Measurements from ENCODE around the gene STRADB. TPM values are rescaled to one million over a fixed set of nuclear protein-coding genes. Genes with fewer than 3 reads are reported as not detected.

Gene STRADB
- total RNA-seq: 109 TPM

- peak within 1 kb of the TSS; percentile 83 to 94 (median 92) for H3K4me3 ChIP-seq (ENCODE audit: low read length in 3 of 3)
- peak within 1 kb of the TSS; percentile 78 to 96 (median 93) for H3K9ac ChIP-seq (ENCODE audit: low read depth in 1 of 3, low read length in 3 of 3)
- H3K27ac ChIP-seq (ENCODE audit: low read depth, low read length): peak within 1 kb of the TSS; percentile 75
- H3K9me3 ChIP-seq (ENCODE audit: control insufficient read depth in 3 of 3, low read length in 3 of 3): no peaks in the 10 kb centered on the region
- peaks cover 0 to 6% (median 3%) of the 10 kb centered on the region in 3 donors for H3K36me3 ChIP-seq (ENCODE audit: control insufficient read depth in 3 of 3, insufficient read depth in 3 of 3, low read length in 3 of 3)
- no peaks in the 10 kb centered on the region for H3K27me3 ChIP-seq (ENCODE audit: control insufficient read depth in 3 of 3, insufficient read depth in 3 of 3, low read length in 3 of 3)
- H3K4me1 ChIP-seq (ENCODE audit: control insufficient read depth in 3 of 3, insufficient read depth in 3 of 3, low read length in 3 of 3): peaks cover 6 to 23% (median 16%) of the 10 kb centered on the region in 3 donors
Measured at GRCh38 chr2:201451292-201452057, at the start of gene STRADB, which contains the start of gene TRAK2. STRADB (plus strand) TSS chr2:201451740; CDS start chr2:201454841, 3,101 bp downstream. TRAK2 (minus strand) TSS chr2:201451458; CDS start chr2:201420507, 30,951 bp downstream.

GRCh38 chr2:201401815-201402214 lies 49.7 kb upstream of the STRADB start:
- Histone ChIP-seq H3K36me3 (ENCODE audit: control insufficient read depth in 3 of 3, insufficient read depth in 3 of 3, low read length in 3 of 3) (peaks cover 0 to 16% (median 13%) of the 10 kb centered on the region in 3 donors), H3K9ac (ENCODE audit: low read depth in 1 of 3, low read length in 3 of 3) (no peak overlapping the region), H3K4me3 (ENCODE audit: low read length in 3 of 3) (no peak overlapping the region), H3K4me1 (ENCODE audit: control insufficient read depth in 3 of 3, insufficient read depth in 3 of 3, low read length in 3 of 3) (peaks cover 4 to 19% (median 6%) of the 10 kb centered on the region in 3 donors), H3K9me3 (ENCODE audit: control insufficient read depth in 3 of 3, low read length in 3 of 3) (no peaks in the 10 kb centered on the region), H3K27me3 (ENCODE audit: control insufficient read depth in 3 of 3, insufficient read depth in 3 of 3, low read length in 3 of 3) (no peaks in the 10 kb centered on the region), H3K27ac (ENCODE audit: low read depth, low read length) (no peak overlapping the region)

GRCh38 chr2:201402651-201403562 lies 48.6 kb upstream of the STRADB start:
- no peak overlapping the region for H3K4me3 ChIP-seq (ENCODE audit: low read length in 3 of 3)
- H3K27me3 ChIP-seq (ENCODE audit: control insufficient read depth in 3 of 3, insufficient read depth in 3 of 3, low read length in 3 of 3): no peaks in the 10 kb centered on the region
- H3K36me3 ChIP-seq (ENCODE audit: control insufficient read depth in 3 of 3, insufficient read depth in 3 of 3, low read length in 3 of 3): peaks cover 0 to 5% (median 2%) of the 10 kb centered on the region in 3 donors
- H3K27ac ChIP-seq (ENCODE audit: low read depth, low read length): no peak overlapping the region
- H3K9ac ChIP-seq (ENCODE audit: low read depth in 1 of 3, low read length in 3 of 3): peak overlapping the region in 1 of 3 donors; percentile 37
- H3K4me1 ChIP-seq (ENCODE audit: control insufficient read depth in 3 of 3, insufficient read depth in 3 of 3, low read length in 3 of 3): peaks cover 6 to 21% (median 9%) of the 10 kb centered on the region in 3 donors
- no peaks in the 10 kb centered on the region for H3K9me3 ChIP-seq (ENCODE audit: control insufficient read depth in 3 of 3, low read length in 3 of 3)

- Histone ChIP-seq H3K4me1 (ENCODE audit: control insufficient read depth in 3 of 3, insufficient read depth in 3 of 3, low read length in 3 of 3) (peaks cover 6 to 21% (median 9%) of the 10 kb centered on the region in 3 donors), H3K9ac (ENCODE audit: low read depth in 1 of 3, low read length in 3 of 3) (no peak overlapping the region), H3K27ac (ENCODE audit: low read depth, low read length) (no peak overlapping the region)
Measured at GRCh38 chr2:201403880-201404279, 47.7 kb upstream of the STRADB start.

GRCh38 chr2:201404699-201405280 lies 46.8 kb upstream of the STRADB start:
- peaks cover 6 to 21% (median 9%) of the 10 kb centered on the region in 3 donors for H3K4me1 ChIP-seq (ENCODE audit: control insufficient read depth in 3 of 3, insufficient read depth in 3 of 3, low read length in 3 of 3)
- no peaks in the 10 kb centered on the region for H3K27me3 ChIP-seq (ENCODE audit: control insufficient read depth in 3 of 3, insufficient read depth in 3 of 3, low read length in 3 of 3)
- no peak overlapping the region for H3K4me3 ChIP-seq (ENCODE audit: low read length in 3 of 3)
- no peak overlapping the region for H3K27ac ChIP-seq (ENCODE audit: low read depth, low read length)
- H3K9ac ChIP-seq (ENCODE audit: low read depth in 1 of 3, low read length in 3 of 3): no peak overlapping the region
- no peaks in the 10 kb centered on the region for H3K9me3 ChIP-seq (ENCODE audit: control insufficient read depth in 3 of 3, low read length in 3 of 3)
- no peaks in the 10 kb centered on the region for H3K36me3 ChIP-seq (ENCODE audit: control insufficient read depth in 3 of 3, insufficient read depth in 3 of 3, low read length in 3 of 3)

More at GRCh38 chr2:201403880-201404279, 47.7 kb upstream of the STRADB start:
- H3K36me3 ChIP-seq (ENCODE audit: control insufficient read depth in 3 of 3, insufficient read depth in 3 of 3, low read length in 3 of 3): no peaks in the 10 kb centered on the region
- H3K9me3 ChIP-seq (ENCODE audit: control insufficient read depth in 3 of 3, low read length in 3 of 3): no peaks in the 10 kb centered on the region
- no peaks in the 10 kb centered on the region for H3K27me3 ChIP-seq (ENCODE audit: control insufficient read depth in 3 of 3, insufficient read depth in 3 of 3, low read length in 3 of 3)
- no peak overlapping the region for H3K4me3 ChIP-seq (ENCODE audit: low read length in 3 of 3)

- Histone ChIP-seq H3K4me3 (ENCODE audit: low read length in 3 of 3) (no peak overlapping the region), H3K27me3 (ENCODE audit: control insufficient read depth in 3 of 3, insufficient read depth in 3 of 3, low read length in 3 of 3) (no peaks in the 10 kb centered on the region), H3K9ac (ENCODE audit: low read depth in 1 of 3, low read length in 3 of 3) (peak overlapping the region in 2 of 3 donors; percentile 19 to 59), H3K9me3 (ENCODE audit: control insufficient read depth in 3 of 3, low read length in 3 of 3) (no peaks in the 10 kb centered on the region), H3K27ac (ENCODE audit: low read depth, low read length) (no peak overlapping the region), H3K36me3 (ENCODE audit: control insufficient read depth in 3 of 3, insufficient read depth in 3 of 3, low read length in 3 of 3) (no peaks in the 10 kb centered on the region), H3K4me1 (ENCODE audit: control insufficient read depth in 3 of 3, insufficient read depth in 3 of 3, low read length in 3 of 3) (peaks cover 6 to 21% (median 17%) of the 10 kb centered on the region in 3 donors)
Measured at GRCh38 chr2:201406077-201406662, 45.4 kb upstream of the STRADB start.

- Histone ChIP-seq H3K9ac (ENCODE audit: low read depth in 1 of 3, low read length in 3 of 3) (no peak overlapping the region), H3K4me1 (ENCODE audit: control insufficient read depth in 3 of 3, insufficient read depth in 3 of 3, low read length in 3 of 3) (peaks cover 6 to 17% (median 13%) of the 10 kb centered on the region in 3 donors), H3K4me3 (ENCODE audit: low read length in 3 of 3) (peak overlapping the region in 1 of 3 donors; percentile 11), H3K27me3 (ENCODE audit: control insufficient read depth in 3 of 3, insufficient read depth in 3 of 3, low read length in 3 of 3) (no peaks in the 10 kb centered on the region), H3K36me3 (ENCODE audit: control insufficient read depth in 3 of 3, insufficient read depth in 3 of 3, low read length in 3 of 3) (no peaks in the 10 kb centered on the region), H3K27ac (ENCODE audit: low read depth, low read length) (no peak overlapping the region), H3K9me3 (ENCODE audit: control insufficient read depth in 3 of 3, low read length in 3 of 3) (no peaks in the 10 kb centered on the region)
Measured at GRCh38 chr2:201407265-201407664, 44.3 kb upstream of the STRADB start.

GRCh38 chr2:201408931-201409330 lies 42.6 kb upstream of the STRADB start:
- peaks cover 14 to 26% (median 14%) of the 10 kb centered on the region in 3 donors for H3K4me1 ChIP-seq (ENCODE audit: control insufficient read depth in 3 of 3, insufficient read depth in 3 of 3, low read length in 3 of 3)
- no peak overlapping the region for H3K9ac ChIP-seq (ENCODE audit: low read depth in 1 of 3, low read length in 3 of 3)
- no peak overlapping the region for H3K4me3 ChIP-seq (ENCODE audit: low read length in 3 of 3)
- H3K27ac ChIP-seq (ENCODE audit: low read depth, low read length): no peak overlapping the region
- H3K9me3 ChIP-seq (ENCODE audit: control insufficient read depth in 3 of 3, low read length in 3 of 3): no peaks in the 10 kb centered on the region
- H3K36me3 ChIP-seq (ENCODE audit: control insufficient read depth in 3 of 3, insufficient read depth in 3 of 3, low read length in 3 of 3): no peaks in the 10 kb centered on the region
- H3K27me3 ChIP-seq (ENCODE audit: control insufficient read depth in 3 of 3, insufficient read depth in 3 of 3, low read length in 3 of 3): no peaks in the 10 kb centered on the region

- no peak overlapping the region for H3K27ac ChIP-seq (ENCODE audit: low read depth, low read length)
- no peak overlapping the region for H3K9ac ChIP-seq (ENCODE audit: low read depth in 1 of 3, low read length in 3 of 3)
- no peak overlapping the region for H3K4me3 ChIP-seq (ENCODE audit: low read length in 3 of 3)
- no peaks in the 10 kb centered on the region for H3K27me3 ChIP-seq (ENCODE audit: control insufficient read depth in 3 of 3, insufficient read depth in 3 of 3, low read length in 3 of 3)
- no peaks in the 10 kb centered on the region for H3K36me3 ChIP-seq (ENCODE audit: control insufficient read depth in 3 of 3, insufficient read depth in 3 of 3, low read length in 3 of 3)
- peaks cover 18 to 28% (median 20%) of the 10 kb centered on the region in 3 donors for H3K4me1 ChIP-seq (ENCODE audit: control insufficient read depth in 3 of 3, insufficient read depth in 3 of 3, low read length in 3 of 3)
- H3K9me3 ChIP-seq (ENCODE audit: control insufficient read depth in 3 of 3, low read length in 3 of 3): no peaks in the 10 kb centered on the region
Measured at GRCh38 chr2:201411421-201411820, 40.1 kb upstream of the STRADB start.
